HepG2 (cell line): ENCODE results near the gene NDUFS6. TPM values are rescaled to one million over a fixed set of nuclear protein-coding genes. Genes with fewer than 3 reads are reported as not detected.

ENCODE experiments used
- BHLHE40 ChIP-seq: IDR thresholded peaks from 2 replicates; pipeline ENCODE4 v1.6.1; 2011; ENCODE audit warnings: low read length, improper control_type of control experiment
- EED ChIP-seq: sonication (generic); formaldehyde crosslinking; IDR thresholded peaks from 2 replicates; pipeline ENCODE4 v1.5.0; 2020; ENCODE audit warnings: mild to moderate bottlenecking, missing genetic modification reagents
- GPN1 ChIP-seq: sonication (generic); formaldehyde crosslinking; IDR thresholded peaks from 2 replicates; pipeline ENCODE4 v1.5.1; 2020; ENCODE audit warnings: missing genetic modification reagents, borderline replicate concordance
- MBD4 ChIP-seq: IDR thresholded peaks from 2 replicates; pipeline ENCODE4 v1.6.1; 2012; ENCODE audit warnings: low read length, inconsistent platforms, borderline replicate concordance
- MBNL3 ChIP-seq: fragments of 250-450 bp; sonication (Bioruptor Pico); conservative IDR thresholded peaks from 2 replicates; pipeline ENCODE4 v1.8.0; 2022; ENCODE audit warnings: mild to moderate bottlenecking, inconsistent platforms
- TCF12 ChIP-seq, 2 experiments: fragments of 450-650 bp in 1 of 2; sonication (generic) in 1 of 2; formaldehyde crosslinking in 1 of 2; IDR thresholded peaks; 2 replicates each; pipeline versions ENCODE4 v1.6.1 to v1.8.0; 2017 to 2022; ENCODE audit warnings: antibody characterized with exemption in 1 of 2, mild to moderate bottlenecking in 1 of 2, missing genetic modification reagents in 1 of 2, moderate library complexity in 1 of 2
- polyA plus RNA-seq, 8 experiments: library from polyadenylated mRNA; depleted of rRNA in 3 of 8; stranded (reverse) in 7 of 8; unstranded in 1 of 8; fragments of >200 nt; fragmentation: Illumina TruSeq in 4 of 8; extraction: Trizol in 4 of 8; gene quantifications; 2 replicates each; pipeline versions ENCODE4 v1.2.1 to v1.2.3, GENCODE V29; 2011 to 2016; ENCODE audit warnings: low read depth in 4 of 8, missing spikeins in 1 of 8, mixed read lengths in 1 of 8; ENCODE audit not compliant: insufficient read depth in 1 of 8
- total RNA-seq, 5 experiments: library from RNA; depleted of rRNA; stranded (reverse); fragments of >200 nt; fragmentation: Illumina TruSeq; extraction: Trizol; gene quantifications; 2 replicates each; pipeline ENCODE4 v1.2.3, GENCODE V29; 2016; ENCODE audit warnings: low read depth in 1 of 5
- TF ChIP-seq, protein P1 (sequence below): IDR thresholded peaks from 2 replicates; pipeline ENCODE4 v1.6.1; 2016; ENCODE audit warnings: low read depth, missing genetic modification reagents, missing compliant biosample characterization
- TF ChIP-seq, protein P2 (sequence below): sonication (generic); formaldehyde crosslinking; IDR thresholded peaks from one replicate; pipeline ENCODE4 v1.5.1; 2020; ENCODE audit warnings: mild to moderate bottlenecking, missing genetic modification reagents; ENCODE audit errors: not compliant biosample characterization
- TF ChIP-seq, protein P3 (sequence below): sonication (generic); formaldehyde crosslinking; IDR thresholded peaks from 2 replicates; pipeline ENCODE4 v1.4.0; 2020; ENCODE audit warnings: missing genetic modification reagents
- TF ChIP-seq, protein P4 (sequence below), 2 experiments: fragments of 450-650 bp in 1 of 2; sonication (generic) in 1 of 2; formaldehyde crosslinking; IDR thresholded peaks; 2 replicates each; pipeline versions ENCODE4 v1.5.0 to v1.8.0; 2020 to 2022; ENCODE audit warnings: mild to moderate bottlenecking in 1 of 2, missing genetic modification reagents in 1 of 2
- TF ChIP-seq, protein P5 (sequence below): sonication (generic); formaldehyde crosslinking; IDR thresholded peaks from 2 replicates; pipeline ENCODE4 v1.8.1; 2023; ENCODE audit warnings: mild to moderate bottlenecking, missing genetic modification reagents, borderline replicate concordance

NDUFS6 gene
- total and polyA plus RNA-seq, 2 of the 13 experiments (the other 11 are each of a cell fraction or from before 2014, with no cell fraction given), result 23.7 to 50.4 TPM

DNA sequence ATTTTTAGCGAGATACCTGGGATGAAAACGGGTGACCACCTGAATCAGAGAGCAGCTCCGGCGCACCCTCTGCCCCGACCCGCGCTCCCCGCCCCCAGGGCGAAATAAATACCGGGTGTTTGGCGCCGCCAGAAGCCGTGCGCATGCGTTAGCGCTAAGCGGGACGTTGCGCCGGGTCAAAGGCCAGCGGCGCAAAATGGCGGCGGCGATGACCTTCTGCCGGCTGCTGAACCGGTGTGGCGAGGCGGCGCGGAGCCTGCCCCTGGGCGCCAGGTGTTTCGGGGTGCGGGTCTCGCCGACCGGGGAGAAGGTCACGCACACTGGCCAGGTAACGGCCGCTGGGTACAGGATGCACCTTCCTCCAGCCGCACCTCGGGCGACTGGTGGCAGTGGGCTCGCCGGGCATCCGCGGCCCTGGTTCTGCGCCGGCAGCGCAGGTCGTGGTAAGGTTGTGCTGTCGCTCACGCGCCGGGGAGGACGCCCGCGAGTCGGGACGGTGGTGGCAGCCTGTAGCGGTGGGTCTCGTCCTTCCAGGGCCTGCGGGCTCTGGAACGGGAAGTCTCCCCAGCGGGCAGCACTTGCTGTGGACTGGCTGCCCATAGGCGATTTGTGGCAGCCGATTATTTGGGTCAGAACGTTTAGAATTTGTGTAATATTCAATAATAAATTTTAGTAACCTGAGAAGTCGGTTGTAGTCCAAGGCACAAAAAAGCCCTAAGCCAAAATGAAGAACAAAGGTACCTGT, at the start of gene NDUFS6 (continued):
- TF ChIP-seq, protein P1, sequence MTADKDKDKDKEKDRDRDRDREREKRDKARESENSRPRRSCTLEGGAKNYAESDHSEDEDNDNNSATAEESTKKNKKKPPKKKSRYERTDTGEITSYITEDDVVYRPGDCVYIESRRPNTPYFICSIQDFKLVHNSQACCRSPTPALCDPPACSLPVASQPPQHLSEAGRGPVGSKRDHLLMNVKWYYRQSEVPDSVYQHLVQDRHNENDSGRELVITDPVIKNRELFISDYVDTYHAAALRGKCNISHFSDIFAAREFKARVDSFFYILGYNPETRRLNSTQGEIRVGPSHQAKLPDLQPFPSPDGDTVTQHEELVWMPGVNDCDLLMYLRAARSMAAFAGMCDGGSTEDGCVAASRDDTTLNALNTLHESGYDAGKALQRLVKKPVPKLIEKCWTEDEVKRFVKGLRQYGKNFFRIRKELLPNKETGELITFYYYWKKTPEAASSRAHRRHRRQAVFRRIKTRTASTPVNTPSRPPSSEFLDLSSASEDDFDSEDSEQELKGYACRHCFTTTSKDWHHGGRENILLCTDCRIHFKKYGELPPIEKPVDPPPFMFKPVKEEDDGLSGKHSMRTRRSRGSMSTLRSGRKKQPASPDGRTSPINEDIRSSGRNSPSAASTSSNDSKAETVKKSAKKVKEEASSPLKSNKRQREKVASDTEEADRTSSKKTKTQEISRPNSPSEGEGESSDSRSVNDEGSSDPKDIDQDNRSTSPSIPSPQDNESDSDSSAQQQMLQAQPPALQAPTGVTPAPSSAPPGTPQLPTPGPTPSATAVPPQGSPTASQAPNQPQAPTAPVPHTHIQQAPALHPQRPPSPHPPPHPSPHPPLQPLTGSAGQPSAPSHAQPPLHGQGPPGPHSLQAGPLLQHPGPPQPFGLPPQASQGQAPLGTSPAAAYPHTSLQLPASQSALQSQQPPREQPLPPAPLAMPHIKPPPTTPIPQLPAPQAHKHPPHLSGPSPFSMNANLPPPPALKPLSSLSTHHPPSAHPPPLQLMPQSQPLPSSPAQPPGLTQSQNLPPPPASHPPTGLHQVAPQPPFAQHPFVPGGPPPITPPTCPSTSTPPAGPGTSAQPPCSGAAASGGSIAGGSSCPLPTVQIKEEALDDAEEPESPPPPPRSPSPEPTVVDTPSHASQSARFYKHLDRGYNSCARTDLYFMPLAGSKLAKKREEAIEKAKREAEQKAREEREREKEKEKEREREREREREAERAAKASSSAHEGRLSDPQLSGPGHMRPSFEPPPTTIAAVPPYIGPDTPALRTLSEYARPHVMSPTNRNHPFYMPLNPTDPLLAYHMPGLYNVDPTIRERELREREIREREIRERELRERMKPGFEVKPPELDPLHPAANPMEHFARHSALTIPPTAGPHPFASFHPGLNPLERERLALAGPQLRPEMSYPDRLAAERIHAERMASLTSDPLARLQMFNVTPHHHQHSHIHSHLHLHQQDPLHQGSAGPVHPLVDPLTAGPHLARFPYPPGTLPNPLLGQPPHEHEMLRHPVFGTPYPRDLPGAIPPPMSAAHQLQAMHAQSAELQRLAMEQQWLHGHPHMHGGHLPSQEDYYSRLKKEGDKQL (CRISPR knock-in tag), result no peak
- TF ChIP-seq EED (CRISPR knock-in tag) (no peak), MBNL3 (no peak), GPN1 (no peak), MBD4 (no peak), TCF12 (IDR thresholded peaks at IDR 0.05) (no peak), TCF12 (CRISPR knock-in tag; IDR thresholded peaks at IDR 0.05) (no peak), BHLHE40 (0 out of 2 replicates have a peak, but pooled peaks have one; percentile 4)
- TF ChIP-seq, protein P2, sequence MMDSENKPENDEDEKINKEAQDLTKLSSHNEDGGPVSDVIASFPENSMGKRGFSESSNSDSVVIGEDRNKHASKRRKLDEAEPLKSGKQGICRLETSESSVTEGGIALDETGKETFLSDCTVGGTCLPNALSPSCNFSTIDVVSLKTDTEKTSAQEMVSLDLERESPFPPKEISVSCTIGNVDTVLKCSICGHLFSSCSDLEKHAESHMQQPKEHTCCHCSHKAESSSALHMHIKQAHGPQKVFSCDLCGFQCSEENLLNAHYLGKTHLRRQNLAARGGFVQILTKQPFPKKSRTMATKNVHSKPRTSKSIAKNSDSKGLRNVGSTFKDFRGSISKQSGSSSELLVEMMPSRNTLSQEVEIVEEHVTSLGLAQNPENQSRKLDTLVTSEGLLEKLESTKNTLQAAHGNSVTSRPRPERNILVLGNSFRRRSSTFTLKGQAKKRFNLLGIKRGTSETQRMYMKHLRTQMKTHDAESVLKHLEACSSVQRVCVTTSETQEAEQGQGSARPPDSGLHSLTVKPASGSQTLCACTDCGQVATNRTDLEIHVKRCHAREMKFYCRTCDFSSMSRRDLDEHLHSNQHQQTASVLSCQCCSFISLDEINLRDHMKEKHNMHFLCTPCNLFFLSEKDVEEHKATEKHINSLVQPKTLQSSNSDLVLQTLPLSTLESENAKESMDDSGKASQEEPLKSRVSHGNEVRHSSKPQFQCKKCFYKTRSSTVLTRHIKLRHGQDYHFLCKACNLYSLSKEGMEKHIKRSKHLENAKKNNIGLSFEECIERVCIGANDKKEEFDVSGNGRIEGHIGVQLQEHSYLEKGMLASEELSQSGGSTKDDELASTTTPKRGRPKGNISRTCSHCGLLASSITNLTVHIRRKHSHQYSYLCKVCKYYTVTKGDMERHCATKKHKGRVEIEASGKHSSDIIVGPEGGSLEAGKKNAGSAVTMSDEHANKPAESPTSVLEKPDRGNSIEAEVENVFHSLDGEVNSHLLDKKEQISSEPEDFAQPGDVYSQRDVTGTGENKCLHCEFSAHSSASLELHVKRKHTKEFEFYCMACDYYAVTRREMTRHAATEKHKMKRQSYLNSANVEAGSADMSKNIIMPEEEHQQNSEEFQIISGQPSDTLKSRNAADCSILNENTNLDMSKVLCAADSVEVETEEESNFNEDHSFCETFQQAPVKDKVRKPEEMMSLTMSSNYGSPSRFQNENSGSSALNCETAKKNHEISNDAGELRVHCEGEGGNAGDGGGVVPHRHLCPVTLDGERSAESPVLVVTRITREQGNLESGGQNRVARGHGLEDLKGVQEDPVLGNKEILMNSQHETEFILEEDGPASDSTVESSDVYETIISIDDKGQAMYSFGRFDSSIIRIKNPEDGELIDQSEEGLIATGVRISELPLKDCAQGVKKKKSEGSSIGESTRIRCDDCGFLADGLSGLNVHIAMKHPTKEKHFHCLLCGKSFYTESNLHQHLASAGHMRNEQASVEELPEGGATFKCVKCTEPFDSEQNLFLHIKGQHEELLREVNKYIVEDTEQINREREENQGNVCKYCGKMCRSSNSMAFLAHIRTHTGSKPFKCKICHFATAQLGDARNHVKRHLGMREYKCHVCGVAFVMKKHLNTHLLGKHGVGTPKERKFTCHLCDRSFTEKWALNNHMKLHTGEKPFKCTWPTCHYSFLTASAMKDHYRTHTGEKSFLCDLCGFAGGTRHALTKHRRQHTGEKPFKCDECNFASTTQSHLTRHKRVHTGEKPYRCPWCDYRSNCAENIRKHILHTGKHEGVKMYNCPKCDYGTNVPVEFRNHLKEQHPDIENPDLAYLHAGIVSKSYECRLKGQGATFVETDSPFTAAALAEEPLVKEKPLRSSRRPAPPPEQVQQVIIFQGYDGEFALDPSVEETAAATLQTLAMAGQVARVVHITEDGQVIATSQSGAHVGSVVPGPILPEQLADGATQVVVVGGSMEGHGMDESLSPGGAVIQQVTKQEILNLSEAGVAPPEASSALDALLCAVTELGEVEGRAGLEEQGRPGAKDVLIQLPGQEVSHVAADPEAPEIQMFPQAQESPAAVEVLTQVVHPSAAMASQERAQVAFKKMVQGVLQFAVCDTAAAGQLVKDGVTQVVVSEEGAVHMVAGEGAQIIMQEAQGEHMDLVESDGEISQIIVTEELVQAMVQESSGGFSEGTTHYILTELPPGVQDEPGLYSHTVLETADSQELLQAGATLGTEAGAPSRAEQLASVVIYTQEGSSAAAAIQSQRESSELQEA, result peak; percentile 52
- TF ChIP-seq, protein P3, sequence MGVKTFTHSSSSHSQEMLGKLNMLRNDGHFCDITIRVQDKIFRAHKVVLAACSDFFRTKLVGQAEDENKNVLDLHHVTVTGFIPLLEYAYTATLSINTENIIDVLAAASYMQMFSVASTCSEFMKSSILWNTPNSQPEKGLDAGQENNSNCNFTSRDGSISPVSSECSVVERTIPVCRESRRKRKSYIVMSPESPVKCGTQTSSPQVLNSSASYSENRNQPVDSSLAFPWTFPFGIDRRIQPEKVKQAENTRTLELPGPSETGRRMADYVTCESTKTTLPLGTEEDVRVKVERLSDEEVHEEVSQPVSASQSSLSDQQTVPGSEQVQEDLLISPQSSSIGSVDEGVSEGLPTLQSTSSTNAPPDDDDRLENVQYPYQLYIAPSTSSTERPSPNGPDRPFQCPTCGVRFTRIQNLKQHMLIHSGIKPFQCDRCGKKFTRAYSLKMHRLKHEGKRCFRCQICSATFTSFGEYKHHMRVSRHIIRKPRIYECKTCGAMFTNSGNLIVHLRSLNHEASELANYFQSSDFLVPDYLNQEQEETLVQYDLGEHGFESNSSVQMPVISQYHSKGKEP (CRISPR knock-in tag), result no peak
- TF ChIP-seq, protein P4, sequence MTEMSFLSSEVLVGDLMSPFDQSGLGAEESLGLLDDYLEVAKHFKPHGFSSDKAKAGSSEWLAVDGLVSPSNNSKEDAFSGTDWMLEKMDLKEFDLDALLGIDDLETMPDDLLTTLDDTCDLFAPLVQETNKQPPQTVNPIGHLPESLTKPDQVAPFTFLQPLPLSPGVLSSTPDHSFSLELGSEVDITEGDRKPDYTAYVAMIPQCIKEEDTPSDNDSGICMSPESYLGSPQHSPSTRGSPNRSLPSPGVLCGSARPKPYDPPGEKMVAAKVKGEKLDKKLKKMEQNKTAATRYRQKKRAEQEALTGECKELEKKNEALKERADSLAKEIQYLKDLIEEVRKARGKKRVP (CRISPR knock-in tag; IDR thresholded peaks at IDR 0.05), result peak in 1 of 2 experiments; percentile 56; a peak in 1 of 4 replicates
- TF ChIP-seq, protein P5, sequence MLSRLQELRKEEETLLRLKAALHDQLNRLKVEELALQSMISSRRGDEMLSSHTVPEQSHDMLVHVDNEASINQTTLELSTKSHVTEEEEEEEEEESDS (CRISPR knock-in tag), result no peak
